ENCODE results near the gene GRIPAP1.
A peak's percentile ranks its signal among the peaks of the same experiment; 100 is the strongest.

Gene GRIPAP1, protein sequence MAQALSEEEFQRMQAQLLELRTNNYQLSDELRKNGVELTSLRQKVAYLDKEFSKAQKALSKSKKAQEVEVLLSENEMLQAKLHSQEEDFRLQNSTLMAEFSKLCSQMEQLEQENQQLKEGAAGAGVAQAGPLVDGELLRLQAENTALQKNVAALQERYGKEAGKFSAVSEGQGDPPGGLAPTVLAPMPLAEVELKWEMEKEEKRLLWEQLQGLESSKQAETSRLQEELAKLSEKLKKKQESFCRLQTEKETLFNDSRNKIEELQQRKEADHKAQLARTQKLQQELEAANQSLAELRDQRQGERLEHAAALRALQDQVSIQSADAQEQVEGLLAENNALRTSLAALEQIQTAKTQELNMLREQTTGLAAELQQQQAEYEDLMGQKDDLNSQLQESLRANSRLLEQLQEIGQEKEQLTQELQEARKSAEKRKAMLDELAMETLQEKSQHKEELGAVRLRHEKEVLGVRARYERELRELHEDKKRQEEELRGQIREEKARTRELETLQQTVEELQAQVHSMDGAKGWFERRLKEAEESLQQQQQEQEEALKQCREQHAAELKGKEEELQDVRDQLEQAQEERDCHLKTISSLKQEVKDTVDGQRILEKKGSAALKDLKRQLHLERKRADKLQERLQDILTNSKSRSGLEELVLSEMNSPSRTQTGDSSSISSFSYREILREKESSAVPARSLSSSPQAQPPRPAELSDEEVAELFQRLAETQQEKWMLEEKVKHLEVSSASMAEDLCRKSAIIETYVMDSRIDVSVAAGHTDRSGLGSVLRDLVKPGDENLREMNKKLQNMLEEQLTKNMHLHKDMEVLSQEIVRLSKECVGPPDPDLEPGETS

DNA sequence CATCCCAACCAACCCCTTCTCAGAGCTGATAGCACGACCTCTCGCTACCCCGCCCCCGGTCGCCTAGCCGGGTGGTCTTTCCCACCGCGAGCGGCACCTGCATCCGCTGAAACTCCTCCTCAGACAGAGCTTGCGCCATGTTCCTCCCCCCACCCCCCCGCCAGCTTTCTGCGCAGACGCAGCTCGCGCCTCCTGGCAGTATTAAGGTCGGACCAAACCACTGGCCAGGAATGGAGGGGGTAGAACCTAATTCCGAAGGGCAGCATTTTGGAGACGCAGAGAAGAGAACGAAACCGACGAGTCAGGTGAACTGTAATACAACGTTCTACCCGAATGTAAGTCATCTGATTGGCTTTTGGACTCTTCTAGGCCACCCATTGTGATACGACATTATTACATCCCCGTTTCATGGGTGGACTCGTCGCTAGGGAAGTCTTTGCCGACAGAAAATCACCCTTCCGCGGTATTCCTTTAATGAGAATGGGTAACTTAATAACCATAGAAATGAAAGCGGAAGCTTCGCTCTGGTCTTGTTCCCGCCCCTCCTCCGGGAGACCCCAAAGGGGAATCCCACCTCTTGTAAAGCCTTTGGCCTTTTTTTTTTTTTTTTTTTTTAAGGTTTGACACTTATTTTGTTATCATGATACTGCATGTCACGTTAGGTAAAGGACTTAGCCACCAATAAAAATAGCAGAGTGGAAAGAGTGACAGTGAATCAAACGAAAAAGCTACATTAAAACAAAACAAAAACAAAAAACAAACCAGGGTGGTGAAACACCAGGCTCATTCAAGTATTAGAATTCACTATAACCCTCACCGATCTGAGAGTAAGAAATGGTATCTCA, at the start of gene GRIPAP1:
GRIPAP1 (minus strand) TSS at position 174 of the 845 bp plus-strand sequence; CDS start at position 139, 35 bp downstream.
- DNase-seq, result peak; percentile 32 to 77

DNA sequence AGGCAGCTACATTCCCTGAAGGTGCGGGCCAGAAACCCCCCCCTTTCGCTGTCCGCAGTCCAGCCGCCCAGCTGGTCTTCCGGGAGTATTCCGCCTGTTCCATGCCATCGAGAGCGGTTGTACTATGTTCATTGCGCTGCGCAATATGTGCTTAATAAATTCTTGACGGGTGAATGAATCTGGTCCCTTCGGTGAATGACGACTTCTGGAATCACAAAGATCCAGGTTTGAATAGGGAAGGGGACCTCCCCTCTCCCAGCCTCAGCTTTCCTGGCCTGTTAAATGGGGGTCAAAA, 41.9 kb upstream of the GRIPAP1 start:
- no peak for DNase-seq

DNA sequence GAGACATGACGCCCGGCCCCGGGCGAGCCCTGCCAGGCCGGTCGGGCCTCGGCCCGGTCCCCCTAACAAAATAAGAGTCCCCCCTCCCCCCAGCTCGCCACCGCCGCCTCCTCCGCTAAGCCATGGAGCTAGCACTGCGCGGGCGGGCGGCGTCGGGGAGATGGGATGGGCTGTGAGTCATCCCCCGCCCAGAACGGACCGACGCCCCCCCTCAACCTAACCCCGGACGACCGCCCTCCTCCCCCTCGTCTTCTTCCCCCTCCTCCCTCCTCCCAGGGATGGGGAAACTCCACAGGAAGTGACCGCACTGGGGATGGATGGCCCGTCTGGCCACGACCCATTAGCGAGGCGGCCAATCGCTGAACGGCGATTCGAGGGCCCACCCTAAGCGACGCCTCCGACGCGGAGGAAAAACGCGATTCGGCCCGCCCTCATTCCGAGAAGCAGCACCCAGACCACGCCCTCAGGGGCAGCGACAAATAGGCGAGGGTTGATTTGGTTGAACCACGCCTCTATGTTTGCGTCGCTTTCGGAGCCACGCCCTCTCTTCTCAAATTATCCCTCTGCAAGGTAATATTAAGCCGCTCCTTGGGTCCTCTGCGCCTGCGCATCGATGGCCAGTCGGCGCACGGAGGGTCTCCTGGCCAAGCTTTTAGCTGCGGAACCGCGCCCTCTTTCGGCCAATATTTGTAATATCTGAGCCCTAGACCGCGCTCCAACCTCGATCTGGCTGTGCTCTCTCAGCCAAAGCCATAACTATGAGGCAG, 41.3 kb upstream of the GRIPAP1 start, which contains the start of gene TFE3:
TFE3 (minus strand) TSS at position 138 of the 767 bp plus-strand sequence; CDS start at position 7, 131 bp downstream.
- peak; percentile 79 to 89 for DNase-seq

DNA sequence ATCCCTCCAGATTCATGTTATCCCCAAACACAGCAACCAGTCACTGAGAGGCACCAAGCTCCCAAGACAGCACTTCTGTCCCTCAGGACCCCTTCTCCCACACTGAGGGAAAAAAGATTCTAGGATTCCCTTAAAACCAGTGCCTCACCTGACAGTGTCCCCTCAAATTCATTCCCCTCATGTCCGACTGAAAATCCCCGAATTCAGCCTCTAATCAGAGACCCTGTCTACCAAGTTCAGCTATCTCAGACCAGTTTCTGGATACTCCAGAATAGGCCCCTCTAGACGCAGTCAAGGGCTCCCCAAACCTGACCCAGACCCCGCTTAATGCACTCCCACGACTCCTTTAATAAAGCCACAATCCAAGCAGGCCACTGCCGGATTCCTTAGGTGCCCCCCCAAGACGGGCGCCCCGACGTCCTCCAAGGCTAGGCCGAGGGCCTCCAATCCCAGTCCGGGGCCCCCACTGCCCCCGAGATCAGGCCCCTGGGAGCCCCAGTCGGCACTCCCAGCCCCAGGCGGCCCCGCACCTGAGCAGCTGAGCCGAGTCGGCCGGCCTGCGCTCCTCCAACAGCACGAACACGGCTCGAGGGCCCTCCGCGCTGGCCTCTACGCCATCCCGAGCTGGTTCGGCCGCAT, 40.6 kb upstream of the GRIPAP1 start:
- DNase-seq, result no peak

DNA sequence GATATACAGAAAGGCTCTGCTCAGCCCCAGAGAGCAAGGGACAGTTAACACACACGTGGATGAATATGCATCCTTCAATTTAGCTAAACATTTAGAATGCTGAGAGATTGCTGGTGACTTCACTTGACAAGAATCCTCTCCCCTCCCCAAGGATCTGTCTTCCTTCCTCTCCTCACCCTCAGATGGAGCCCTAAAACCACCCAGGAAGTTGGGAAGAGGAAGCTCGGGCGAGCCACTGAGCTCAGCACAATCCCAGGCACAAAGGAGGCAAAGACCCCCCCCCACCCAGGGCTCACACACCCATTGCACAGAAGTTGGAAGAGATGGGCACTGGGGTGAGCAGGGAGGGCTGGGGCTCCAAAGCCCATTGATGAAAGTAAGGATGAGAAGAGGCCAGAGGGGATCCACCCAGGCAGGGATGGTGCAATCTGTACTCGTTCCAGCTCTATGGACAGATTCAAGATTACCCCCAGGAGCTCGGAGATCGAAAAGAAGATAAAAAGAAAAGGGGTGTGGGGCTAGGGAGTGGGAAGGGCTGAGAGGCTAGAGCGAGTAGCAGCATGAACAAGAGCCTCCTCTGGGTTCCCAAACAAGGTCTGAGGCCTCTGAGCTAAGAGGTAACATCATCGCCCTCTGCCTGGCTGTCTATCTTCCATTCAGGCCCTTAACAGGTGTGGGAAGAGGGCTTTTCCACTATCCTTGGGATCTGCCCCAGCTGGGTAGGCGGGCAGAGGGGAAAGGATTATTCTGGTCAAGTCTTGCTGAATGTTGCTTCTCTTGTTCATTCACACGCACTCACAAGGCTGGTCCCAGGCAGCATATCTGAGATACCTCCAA, 39.9 kb upstream of the GRIPAP1 start:
- peak in 1 of 2 experiments; percentile 12 for DNase-seq

DNA sequence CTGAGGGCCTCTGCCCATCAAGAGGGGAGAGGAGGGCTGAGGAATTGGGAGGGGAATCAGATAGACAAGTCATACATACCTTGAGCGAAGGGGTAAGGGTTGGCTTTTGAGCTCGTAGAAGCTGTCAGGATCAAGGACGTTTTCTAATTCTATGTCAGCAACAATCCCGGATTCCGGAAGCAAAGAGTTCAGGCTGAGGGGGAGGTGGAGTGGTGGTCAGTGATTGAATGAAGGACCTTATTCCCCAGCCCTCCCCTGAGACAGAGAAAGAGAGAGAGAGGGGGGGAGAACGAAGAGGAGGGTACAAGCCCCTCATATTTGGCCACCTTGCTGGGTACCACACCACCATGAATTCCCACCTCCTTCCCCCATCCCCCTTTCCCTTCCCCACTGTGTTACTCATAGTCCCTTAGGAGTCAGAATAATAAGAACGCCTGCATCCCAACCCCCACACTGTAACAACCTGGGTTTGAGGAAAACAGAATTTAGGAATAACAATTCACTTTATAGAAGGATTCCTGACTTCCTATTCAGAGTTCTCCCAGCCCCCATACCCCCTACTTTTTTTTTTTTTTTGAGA, 38.4 kb upstream of the GRIPAP1 start:
- no peak for DNase-seq

DNA sequence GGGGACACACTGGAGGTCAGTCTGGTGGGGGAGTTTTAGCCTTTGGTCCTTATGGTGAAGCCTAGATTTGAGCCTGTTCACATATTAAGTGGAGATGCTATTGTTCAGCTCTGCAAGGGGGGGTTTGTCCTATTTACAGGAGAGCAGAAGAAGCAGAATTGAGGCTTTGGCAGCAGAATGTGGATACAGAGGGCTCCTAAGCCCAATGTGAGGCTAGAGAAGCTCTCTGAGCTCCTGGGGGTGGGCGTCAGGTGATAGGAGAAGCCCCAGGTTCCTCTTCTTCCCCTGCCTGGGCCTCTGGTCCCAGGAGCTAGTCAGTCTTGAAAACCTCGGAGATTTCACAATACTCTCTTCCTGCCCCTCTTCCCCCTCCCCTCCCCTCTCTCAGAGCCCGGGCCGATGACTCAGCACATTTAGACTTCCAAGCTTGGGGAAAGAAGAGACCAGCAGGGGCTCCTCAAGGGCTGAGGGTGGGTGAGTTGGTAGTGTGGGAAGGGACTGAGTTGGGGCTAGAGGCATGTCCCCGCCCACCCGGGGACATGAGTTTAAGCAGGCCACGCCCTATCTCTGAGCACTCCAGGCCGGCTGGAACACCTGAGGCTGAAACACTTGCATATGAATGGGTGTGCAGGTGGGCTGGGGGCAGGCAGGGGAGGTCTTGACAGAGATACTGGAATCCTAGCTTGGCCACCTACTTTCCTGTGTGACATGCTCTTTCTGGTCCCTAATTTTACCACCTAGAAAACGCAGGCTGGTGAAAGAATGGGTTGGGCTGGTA, 37.7 kb upstream of the GRIPAP1 start:
- DNase-seq, result peak; percentile 66 to 70

DNA sequence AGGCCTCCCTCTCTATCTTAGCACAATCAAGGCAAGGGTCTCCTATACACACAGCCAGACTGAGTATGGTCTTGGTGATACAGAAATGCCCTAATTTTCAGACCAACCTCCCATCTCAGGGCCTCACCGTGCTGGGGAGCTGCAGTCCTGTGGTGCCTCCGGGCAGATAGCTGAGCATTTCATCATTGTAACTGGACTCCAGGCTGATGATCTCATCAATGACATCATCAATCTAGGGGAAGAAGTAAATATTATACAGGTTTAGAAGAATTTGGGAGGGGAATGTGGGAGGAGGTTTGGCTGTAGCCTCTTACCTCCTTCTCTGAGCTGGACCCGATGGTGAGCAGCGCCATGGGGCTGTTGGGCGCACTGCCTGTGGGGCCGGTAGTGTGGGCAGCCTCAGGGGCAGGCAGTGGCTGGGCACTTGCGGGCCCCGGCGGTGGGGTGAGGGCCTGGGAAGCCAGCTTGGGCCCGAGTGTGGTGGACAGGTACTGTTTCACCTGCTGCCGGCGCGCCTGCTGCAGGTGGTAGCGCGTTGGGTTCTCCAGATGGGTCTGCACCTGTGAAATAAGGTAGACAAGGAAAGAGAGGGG, 35.9 kb upstream of the GRIPAP1 start:
- no peak for DNase-seq

DNA sequence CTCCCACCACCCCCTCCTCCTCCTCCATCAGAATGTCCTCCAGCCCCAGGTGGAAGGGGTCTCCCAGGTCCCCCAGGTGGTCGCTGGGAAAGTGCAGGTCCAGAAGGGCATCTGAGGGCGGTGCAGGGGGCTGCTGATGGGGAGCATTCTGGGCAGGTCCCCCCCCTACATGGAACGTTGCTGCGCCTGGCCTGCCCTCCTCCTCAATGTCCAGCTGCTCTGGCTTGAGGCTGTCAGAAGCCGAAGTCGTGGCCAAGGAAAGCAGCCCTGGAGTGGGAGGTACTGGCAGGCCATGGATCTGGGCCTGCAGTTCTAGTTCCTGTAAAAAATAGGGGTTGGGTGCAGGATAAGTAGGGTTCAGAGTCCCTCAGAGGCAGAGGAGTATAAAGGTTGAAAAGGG, 28.2 kb upstream of the GRIPAP1 start:
- no peak for DNase-seq

DNA sequence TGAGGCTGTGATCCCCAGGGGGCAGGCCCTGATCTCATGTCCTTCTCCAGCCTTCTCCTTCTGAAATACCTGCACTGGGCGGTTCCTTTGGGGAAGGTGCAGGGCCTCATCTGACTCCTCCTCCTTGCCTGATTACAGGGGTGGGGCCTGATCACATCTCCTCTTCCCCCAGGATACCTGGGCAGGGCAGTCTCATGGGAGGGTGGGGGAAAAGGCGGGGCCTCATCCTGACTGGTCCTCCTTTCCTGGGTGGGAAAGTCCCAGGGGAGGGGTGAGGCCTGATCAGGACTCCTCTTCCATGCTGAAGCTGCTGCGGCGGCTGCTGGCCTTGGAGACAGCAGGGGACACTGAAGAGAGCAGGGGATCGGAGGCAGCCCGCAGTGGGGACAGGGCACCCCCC, 27.8 kb upstream of the GRIPAP1 start:
- DNase-seq, result no peak

DNA sequence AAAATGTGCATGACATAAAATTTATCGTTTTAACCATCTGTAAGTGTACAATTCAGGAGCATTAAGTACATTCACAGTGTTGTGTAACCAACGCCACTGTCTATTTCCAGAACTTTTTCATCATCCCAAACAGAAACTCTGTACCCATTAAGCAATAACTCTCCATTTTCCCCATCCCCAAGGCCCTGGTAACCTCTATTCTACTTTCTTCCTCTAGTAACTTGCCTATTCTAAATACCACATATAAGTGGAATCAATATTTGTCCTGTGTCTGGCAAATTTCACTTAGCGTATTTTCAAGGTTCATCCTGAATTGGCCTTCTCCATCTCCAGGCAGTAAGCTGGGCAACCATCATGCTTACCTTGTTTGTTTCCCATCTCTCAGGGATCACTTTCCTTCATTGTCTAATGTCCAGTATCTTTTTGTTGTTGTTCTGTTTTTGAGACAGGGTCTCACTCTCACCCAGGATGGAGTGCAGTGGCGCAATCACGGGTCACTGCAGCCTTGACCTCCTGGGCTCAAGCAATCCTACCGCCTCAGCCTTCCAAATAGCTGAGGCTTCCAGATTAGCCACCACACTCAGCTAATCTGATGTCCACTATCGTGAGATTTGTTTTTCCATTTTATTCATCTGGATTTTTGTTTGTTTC, 17.7 kb upstream of the GRIPAP1 start:
- DNase-seq, result no peak

DNA sequence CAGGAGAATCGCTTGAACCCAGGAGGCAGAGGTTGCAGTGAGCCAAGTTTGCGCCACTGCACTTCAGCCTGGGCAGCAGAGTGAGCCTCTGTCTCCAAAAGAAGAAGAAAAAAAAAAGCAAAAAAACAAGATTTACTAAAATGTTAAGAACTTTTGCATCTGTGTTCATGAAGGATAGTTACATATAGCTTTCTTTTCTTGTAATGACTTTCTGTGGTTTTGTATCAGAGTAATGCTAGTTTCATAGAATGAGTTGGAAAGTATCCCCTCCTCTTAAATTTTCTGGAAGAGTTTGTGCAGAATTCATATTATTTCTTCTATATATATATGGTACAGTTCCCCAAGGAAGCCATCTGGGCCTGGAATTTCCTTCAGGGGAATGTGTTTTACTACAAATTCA, 17.0 kb upstream of the GRIPAP1 start:
- no peak for DNase-seq

DNA sequence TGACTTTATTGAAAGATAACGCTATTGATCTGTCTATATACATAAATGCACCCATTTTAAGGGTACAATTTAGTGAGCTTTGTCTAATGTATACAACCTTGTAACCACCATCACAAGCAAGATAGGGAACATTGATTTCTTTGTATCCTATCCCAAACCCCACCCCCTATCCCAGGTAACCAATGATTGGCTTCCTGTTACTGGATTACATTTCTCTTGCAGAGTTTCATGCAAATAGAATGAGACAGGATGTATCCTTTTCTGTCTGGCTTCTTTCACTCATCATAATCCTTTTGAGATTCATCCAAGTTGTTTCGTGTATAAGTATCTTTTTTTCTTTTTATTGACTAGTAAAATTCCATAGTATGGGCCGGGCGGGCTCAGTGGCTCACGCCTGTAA, 1.6 kb upstream of the GRIPAP1 start:
- DNase-seq, result no peak

DNA sequence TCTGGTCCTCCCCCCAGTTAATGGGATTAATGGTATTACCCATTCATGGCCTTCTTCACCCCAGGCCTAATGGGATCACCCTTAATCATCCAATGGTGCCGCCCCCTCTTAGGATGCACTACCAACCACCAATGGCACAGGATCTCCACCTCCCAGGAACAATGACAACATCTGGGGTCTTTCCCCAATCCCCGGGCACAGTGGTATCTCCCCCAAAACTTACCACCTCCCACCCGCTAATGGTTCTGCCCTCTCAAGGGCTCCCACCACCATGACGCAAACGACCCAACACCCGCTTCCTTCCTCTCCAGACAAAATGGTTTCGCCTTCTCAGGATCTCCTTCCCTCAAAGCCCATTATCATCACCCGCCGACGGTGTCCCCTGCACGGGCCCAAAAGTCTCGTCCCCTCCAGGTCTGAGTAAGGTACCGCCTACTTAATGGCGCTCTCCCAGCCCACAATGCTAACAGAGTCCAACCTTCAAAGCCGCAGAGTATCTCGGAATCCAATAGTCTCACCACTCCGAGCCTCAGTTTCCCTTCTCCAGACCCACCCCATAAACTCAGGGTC, 458 bp downstream of the GRIPAP1 start:
- DNase-seq, result peak in 1 of 2 experiments; percentile 4

DNA sequence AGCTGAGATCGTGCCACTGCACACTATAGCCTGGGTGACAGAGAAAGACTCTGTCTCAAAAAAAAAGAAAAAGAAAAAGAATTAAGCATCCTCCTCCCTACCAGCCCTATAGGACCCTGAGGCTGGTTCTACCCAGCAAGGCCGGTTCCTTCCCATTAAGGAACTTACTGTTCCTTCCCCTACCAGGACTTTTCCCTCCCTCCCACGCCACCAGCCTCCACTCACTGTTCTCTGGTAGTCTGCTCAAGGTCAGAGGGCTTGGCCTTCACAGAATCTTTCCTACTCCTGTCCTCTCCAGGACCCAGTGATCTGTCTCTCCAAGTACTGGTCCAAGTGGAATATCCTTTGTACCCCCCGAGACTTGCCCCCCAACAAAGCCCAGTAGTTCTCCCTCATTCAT, 1.4 kb downstream of the GRIPAP1 start:
- DNase-seq, result no peak

DNA sequence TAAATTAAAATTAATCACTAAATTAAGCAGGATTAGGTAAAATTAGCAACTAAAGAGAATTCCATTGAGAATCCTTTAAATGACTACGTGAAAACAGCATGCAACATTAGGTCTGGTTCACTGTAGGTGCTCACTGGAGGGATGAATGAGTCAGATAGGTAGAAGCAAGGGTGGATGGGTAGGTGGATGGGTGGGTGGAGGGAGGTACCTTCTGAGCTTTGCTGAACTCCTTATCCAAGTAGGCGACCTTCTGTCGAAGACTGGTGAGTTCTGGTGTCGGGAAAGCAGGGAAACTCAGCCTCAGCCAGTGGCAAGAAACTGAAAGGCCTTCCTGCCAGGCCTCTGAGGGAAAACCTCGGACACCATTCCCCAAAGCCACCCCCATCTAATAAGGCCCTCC, 3.0 kb downstream of the GRIPAP1 start:
- no peak for DNase-seq

DNA sequence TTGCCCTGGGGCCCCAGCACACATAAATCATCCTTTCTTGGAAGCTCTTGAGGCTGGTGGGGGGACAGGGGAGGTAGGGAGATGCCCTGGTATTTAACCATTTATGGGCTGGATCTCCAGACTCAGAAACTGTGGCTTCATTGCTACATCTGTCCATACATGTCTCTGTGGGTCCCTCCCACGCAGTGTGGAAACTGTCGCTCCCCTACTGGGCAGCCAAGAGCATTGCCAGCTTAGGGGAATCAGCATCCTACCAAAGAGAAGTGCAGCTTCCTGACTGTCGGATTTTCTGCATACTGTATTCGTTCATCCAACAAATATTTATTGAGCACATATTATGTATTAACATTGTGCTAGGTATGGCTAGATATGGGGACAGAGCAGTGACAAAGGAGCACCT, 3.7 kb downstream of the GRIPAP1 start:
- DNase-seq, result no peak

DNA sequence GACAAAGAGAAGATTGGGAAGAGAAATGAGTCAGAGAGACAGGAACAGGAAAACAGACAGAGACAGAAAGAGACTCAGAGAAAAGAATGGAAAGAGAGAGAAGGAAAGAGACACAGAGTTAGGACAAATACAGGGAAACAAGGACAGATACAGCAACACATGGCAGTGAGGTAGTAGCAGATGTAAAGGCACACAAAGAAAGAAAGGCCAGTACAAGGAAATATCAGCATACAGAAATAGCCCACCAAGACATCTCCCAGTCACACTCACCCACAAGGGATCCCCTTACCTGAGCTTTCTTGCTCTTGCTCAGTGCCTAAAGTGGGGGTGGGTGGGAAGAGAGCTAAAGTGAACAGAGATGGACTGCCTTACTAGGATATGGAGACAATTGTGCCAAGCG, 4.2 kb downstream of the GRIPAP1 start:
- DNase-seq, result no peak
